ENCODE results near the gene MEI1. TPM values are rescaled to one million over a fixed set of nuclear protein-coding genes. Genes with fewer than 3 reads are reported as not detected.

MEI1 gene
- total RNA-seq, 2 donors from 2014 or later: 1.4 to 4.3 TPM

DNA sequence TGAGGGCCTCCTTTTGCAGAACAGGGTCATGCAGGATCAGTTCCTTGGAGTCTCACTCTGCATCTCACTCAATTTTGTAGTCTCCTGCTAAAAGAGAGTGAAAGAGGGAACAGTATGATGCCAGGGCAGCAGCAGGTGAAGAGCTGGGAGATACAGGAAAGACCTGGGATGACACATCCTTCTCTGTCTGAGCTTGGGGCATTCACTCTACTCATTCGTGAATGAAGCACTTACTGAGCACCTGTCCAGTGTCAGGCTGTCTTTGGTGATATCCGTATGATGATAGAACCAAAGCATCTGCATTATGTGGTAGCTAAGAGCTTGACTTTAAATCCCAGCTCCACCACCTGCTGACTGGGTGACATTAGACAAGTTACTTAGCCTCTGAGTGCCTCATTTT is 148.0 kb downstream of the MEI1 start:
- intact Hi-C loops (cut with DNase I): no loop called here
- DNase-seq (ENCODE audit: low spot score): no peak

GRCh38 chr22:41848468-41848867 is 149.2 kb downstream of the MEI1 start:
- peak; percentile 87 for DNase-seq (ENCODE audit: low spot score)
- intact Hi-C loops (cut with DNase I): no loop called here

Other genes starting within 250 kb of the MEI1 start
- gene PHF5A, start 230.8 kb upstream of the MEI1 start, total RNA-seq: 10 to 100 TPM; 27.5 to 33.5 TPM
- 10 to 100 TPM; 61.4 to 63.8 TPM for gene ACO2, start 230.4 kb upstream of the MEI1 start, total RNA-seq
- 10 to 100 TPM; 29.9 to 35.4 TPM for gene POLR3H, start 155.0 kb upstream of the MEI1 start, total RNA-seq
- 10 to 100 TPM; 11.5 to 27.0 TPM for gene CSDC2, start 138.5 kb upstream of the MEI1 start, total RNA-seq
- gene PMM1, start 109.7 kb upstream of the MEI1 start, total RNA-seq: 10 to 100 TPM; 17.9 to 18.8 TPM
- gene DESI1, start 78.5 kb upstream of the MEI1 start, total RNA-seq: 10 to 100 TPM; 22.1 to 22.7 TPM
- gene XRCC6, start 78.2 kb upstream of the MEI1 start, total RNA-seq: 100 to 1,000 TPM; 145 to 154 TPM
- gene SNU13, start 10.6 kb upstream of the MEI1 start, total RNA-seq: 100 to 1,000 TPM in 1 of 2 donors, 10 to 100 TPM in 1; 86.2 to 103 TPM
- 1 to 10 TPM; 5.1 to 5.7 TPM for gene CCDC134, start 101.2 kb downstream of the MEI1 start, total RNA-seq
- gene SREBF2, start 133.6 kb downstream of the MEI1 start, total RNA-seq: 10 to 100 TPM; 48.3 to 52.0 TPM
- not detected for gene SHISA8, start 215.6 kb downstream of the MEI1 start, total RNA-seq
- gene TNFRSF13C, start 227.3 kb downstream of the MEI1 start, total RNA-seq: under 1 TPM; 0.28 to 0.33 TPM
- gene CENPM, start 247.6 kb downstream of the MEI1 start, total RNA-seq: not detected

Data from posterior vena cava (tissue), 2 donors.